SJSA1 (cell line): ENCODE measurements around the gene SPEG. TPM values are rescaled to one million over a fixed set of nuclear protein-coding genes. Genes with fewer than 3 reads are reported as not detected.

Source experiments
- DNase-seq, 2 experiments: peaks; one replicate each; pipeline ENCODE4 v3.0.0-alpha.2; 2015 to 2020; ENCODE audit warnings: low spot score in 2 of 2, low read depth in 1 of 2
- H3K27ac ChIP-seq: fragments of 250-450 bp; sonication (Bioruptor Pico); 2 replicates; pipeline ENCODE4 v1.5.1; 2020; ENCODE audit warnings: mild to moderate bottlenecking, moderate library complexity
- H3K27me3 ChIP-seq: fragments of 250-450 bp; sonication (Bioruptor Pico); replicated peaks from 2 replicates; pipeline ENCODE4 v1.5.1; 2020; ENCODE audit warnings: mild to moderate bottlenecking, moderate library complexity
- H3K36me3 ChIP-seq: fragments of 250-450 bp; sonication (Bioruptor Pico); 2 replicates; pipeline ENCODE4 v1.5.1; 2020; ENCODE audit warnings: mild to moderate bottlenecking
- H3K4me1 ChIP-seq: fragments of 250-450 bp; sonication (Bioruptor Pico); replicated peaks from 2 replicates; pipeline ENCODE4 v1.6.1; 2021; ENCODE audit warnings: mild to moderate bottlenecking
- H3K4me3 ChIP-seq: fragments of 250-450 bp; sonication (Bioruptor Pico); 2 replicates; pipeline ENCODE4 v1.5.1; 2020; ENCODE audit warnings: mild to moderate bottlenecking
- H3K9me3 ChIP-seq: fragments of 250-450 bp; sonication (Bioruptor Pico); replicated peaks from 2 replicates; pipeline ENCODE4 v1.5.1; 2020; ENCODE audit warnings: mild to moderate bottlenecking
- total RNA-seq: library from RNA; depleted of rRNA; stranded (reverse); fragments of >200 nt; shearing (Covaris generic); gene quantifications from 2 replicates; pipeline ENCODE4 v1.2.3, GENCODE V29; 2014

Gene SPEG
- total RNA-seq, 1 experiment from 2014 or later = 4.2 TPM

GRCh38 chr2:219483451-219484342 lies 49.1 kb downstream of the SPEG start:
- Histone ChIP-seq H3K27me3 (peaks cover 37% of the 10 kb centered on the region), H3K36me3 (no peaks in the 10 kb centered on the region), H3K9me3 (no peaks in the 10 kb centered on the region), H3K27ac (no peak overlapping the region), H3K4me1 (peaks cover 8% of the 10 kb centered on the region), H3K4me3 (no peak overlapping the region)
- DNase-seq = no peak

- peaks cover 8% of the 10 kb centered on the region for H3K4me1 ChIP-seq
- no peak overlapping the region for H3K4me3 ChIP-seq
- H3K36me3 ChIP-seq = no peaks in the 10 kb centered on the region
- no peak for DNase-seq
- no peak overlapping the region for H3K27ac ChIP-seq
- no peaks in the 10 kb centered on the region for H3K9me3 ChIP-seq
- H3K27me3 ChIP-seq = peaks cover 37% of the 10 kb centered on the region
These were observed 49.9 kb downstream of the SPEG start for GRCh38 chr2:219484343-219485200.

- Histone ChIP-seq H3K27ac (no peak overlapping the region), H3K9me3 (no peaks in the 10 kb centered on the region), H3K36me3 (no peaks in the 10 kb centered on the region), H3K4me3 (no peak overlapping the region), H3K4me1 (peaks cover 8% of the 10 kb centered on the region), H3K27me3 (peaks cover 37% of the 10 kb centered on the region)
- no peak for DNase-seq
These were observed 50.5 kb downstream of the SPEG start for GRCh38 chr2:219485201-219485580.

GRCh38 chr2:219486380-219486959 lies 51.8 kb downstream of the SPEG start:
- DNase-seq = no peak
- Histone ChIP-seq H3K9me3 (no peaks in the 10 kb centered on the region), H3K27me3 (peaks cover 37% of the 10 kb centered on the region), H3K4me1 (peaks cover 8% of the 10 kb centered on the region), H3K4me3 (no peak overlapping the region), H3K27ac (no peak overlapping the region), H3K36me3 (no peaks in the 10 kb centered on the region)

GRCh38 chr2:219488149-219488843 lies 53.7 kb downstream of the SPEG start:
- no peak overlapping the region for H3K27ac ChIP-seq
- peaks cover 33% of the 10 kb centered on the region for H3K27me3 ChIP-seq
- no peaks in the 10 kb centered on the region for H3K36me3 ChIP-seq
- no peak for DNase-seq
- H3K4me3 ChIP-seq = no peak overlapping the region
- peaks cover 8% of the 10 kb centered on the region for H3K4me1 ChIP-seq
- H3K9me3 ChIP-seq = no peaks in the 10 kb centered on the region

GRCh38 chr2:219488844-219489194 lies 54.2 kb downstream of the SPEG start:
- no peaks in the 10 kb centered on the region for H3K36me3 ChIP-seq
- no peak overlapping the region for H3K4me3 ChIP-seq
- H3K9me3 ChIP-seq = no peaks in the 10 kb centered on the region

GRCh38 chr2:219489315-219489714 lies 54.7 kb downstream of the SPEG start:
- DNase-seq = no peak
- Histone ChIP-seq H3K4me1 (peaks cover 5% of the 10 kb centered on the region), H3K9me3 (no peaks in the 10 kb centered on the region), H3K4me3 (no peak overlapping the region), H3K27me3 (peaks cover 28% of the 10 kb centered on the region), H3K36me3 (no peaks in the 10 kb centered on the region), H3K27ac (no peak overlapping the region)

More at GRCh38 chr2:219488844-219489194, 54.2 kb downstream of the SPEG start:
- peaks cover 8% of the 10 kb centered on the region for H3K4me1 ChIP-seq
- DNase-seq = no peak
- H3K27me3 ChIP-seq = peaks cover 33% of the 10 kb centered on the region
- no peak overlapping the region for H3K27ac ChIP-seq

GRCh38 chr2:219490186-219490585 lies 55.5 kb downstream of the SPEG start:
- H3K27ac ChIP-seq = no peak overlapping the region
- no peaks in the 10 kb centered on the region for H3K4me1 ChIP-seq
- H3K27me3 ChIP-seq = peaks cover 19% of the 10 kb centered on the region
- DNase-seq = no peak
- H3K4me3 ChIP-seq = no peak overlapping the region
- no peaks in the 10 kb centered on the region for H3K9me3 ChIP-seq
- no peaks in the 10 kb centered on the region for H3K36me3 ChIP-seq

GRCh38 chr2:219490600-219491130 lies 56.0 kb downstream of the SPEG start:
- no peak overlapping the region for H3K27ac ChIP-seq
- no peak overlapping the region for H3K4me3 ChIP-seq
- H3K4me1 ChIP-seq = peaks cover 3% of the 10 kb centered on the region
- no peaks in the 10 kb centered on the region for H3K36me3 ChIP-seq
- no peaks in the 10 kb centered on the region for H3K9me3 ChIP-seq
- DNase-seq = no peak
- H3K27me3 ChIP-seq = peaks cover 14% of the 10 kb centered on the region

GRCh38 chr2:219491278-219491963 lies 56.8 kb downstream of the SPEG start:
- peaks cover 7% of the 10 kb centered on the region; the same call in 1 of the 2 replicates for H3K27me3 ChIP-seq
- H3K36me3 ChIP-seq = no peaks in the 10 kb centered on the region
- no peak overlapping the region for H3K4me3 ChIP-seq
- H3K27ac ChIP-seq = no peak overlapping the region
- peaks cover 5% of the 10 kb centered on the region for H3K4me1 ChIP-seq
- H3K9me3 ChIP-seq = no peaks in the 10 kb centered on the region
- no peak for DNase-seq

GRCh38 chr2:219492575-219492974 lies 57.9 kb downstream of the SPEG start:
- Histone ChIP-seq H3K9me3 (no peaks in the 10 kb centered on the region), H3K27ac (no peak overlapping the region), H3K4me1 (peaks cover 10% of the 10 kb centered on the region), H3K36me3 (no peaks in the 10 kb centered on the region), H3K4me3 (no peak overlapping the region), H3K27me3 (no peaks in the 10 kb centered on the region)
- no peak for DNase-seq

- no peak overlapping the region for H3K4me3 ChIP-seq
- H3K27me3 ChIP-seq = no peaks in the 10 kb centered on the region
- no peak overlapping the region for H3K27ac ChIP-seq
- H3K4me1 ChIP-seq = peaks cover 15% of the 10 kb centered on the region
- DNase-seq = no peak
- H3K36me3 ChIP-seq = no peaks in the 10 kb centered on the region
- no peaks in the 10 kb centered on the region for H3K9me3 ChIP-seq
These were observed 58.4 kb downstream of the SPEG start for GRCh38 chr2:219493086-219493485.
